Endothelial cell of umbilical vein (primary cell): ENCODE results near the gene LGALS14. TPM values are rescaled to one million over a fixed set of nuclear protein-coding genes. Genes with fewer than 3 reads are reported as not detected.

Source experiments
- BruUV-seq: library from RNA; stranded (reverse); fragments of 400-500 nt; replicated peaks from 2 replicates; lab custom pipeline; 2021; lab: Mats Ljungman, UMichigan
- CTCF ChIA-PET: fragments of 300-600, 350-600 bp; sonication (Branson Sonifier 250); formaldehyde crosslinking; loops from one replicate; lab custom pipeline; 2021; ENCODE audit warnings: antibody characterized with exemption, inconsistent platforms; lab: Charles Lee
- POLR2A ChIA-PET: fragments of 300-600, 350-600 bp; sonication (Branson Sonifier 250); formaldehyde crosslinking; loops from one replicate; lab custom pipeline; 2021; ENCODE audit warnings: antibody characterized with exemption, inconsistent platforms; lab: Charles Lee
- DNase-seq: peaks from one replicate; pipeline ENCODE4 v3.0.0-alpha.2; 2011; ENCODE audit warnings: low read depth, low spot score
- FAIRE-seq: peaks from 2 replicates; lab custom pipeline; 2011; peaks lifted over from hg19 to GRCh38; lab: Jason Lieb, UNC
- H2AFZ ChIP-seq: 2 replicates; pipeline ENCODE4 v1.6.0; 2012; ENCODE audit warnings: low read depth, low read length, control low read depth, inconsistent platforms
- H3K27ac ChIP-seq: 2 replicates; pipeline ENCODE4 v1.5.1; 2011; ENCODE audit warnings: low read depth, mild to moderate bottlenecking, control low read depth, low read length, moderate library complexity; ENCODE audit not compliant: insufficient read depth
- H3K27me3 ChIP-seq, 2 experiments: 2 replicates each; pipeline versions ENCODE4 v1.6.0 to v1.6.1; 2011; ENCODE audit warnings: low read length in 2 of 2, mixed read lengths in 1 of 2; ENCODE audit not compliant: control insufficient read depth in 2 of 2, insufficient read depth in 2 of 2
- H3K36me3 ChIP-seq, 2 experiments: 2 replicates in 1 of 2; 3 replicates in 1 of 2; pipeline ENCODE4 v1.5.1; 2011; ENCODE audit warnings: low read length in 2 of 2, mild to moderate bottlenecking in 1 of 2, moderate library complexity in 1 of 2; ENCODE audit not compliant: control insufficient read depth in 2 of 2, insufficient read depth in 2 of 2; ENCODE audit errors: extremely low read depth in 1 of 2
- H3K4me1 ChIP-seq: 3 replicates; pipeline ENCODE4 v1.5.1; 2011; ENCODE audit warnings: mild to moderate bottlenecking, low read length; ENCODE audit not compliant: control insufficient read depth, insufficient read depth; ENCODE audit errors: extremely low read depth
- H3K4me2 ChIP-seq: 2 replicates; pipeline ENCODE4 v1.6.1; 2011; ENCODE audit warnings: low read length, control low read depth, mixed read lengths; ENCODE audit not compliant: insufficient read depth
- H3K4me3 ChIP-seq, 3 experiments: fragments of 200-600 bp in 1 of 3; sonication (generic), shearing (Covaris generic) in 1 of 3; replicated peaks in 1 of 3; 2 replicates each; pipeline ENCODE4 v1.5.1; 2011 to 2016; ENCODE audit warnings: control low read depth in 3 of 3, low read length in 3 of 3, mild to moderate bottlenecking in 2 of 3, inconsistent platforms in 1 of 3, low read depth in 1 of 3, moderate library complexity in 1 of 3; ENCODE audit not compliant: insufficient read depth in 1 of 3
- H3K79me2 ChIP-seq: 2 replicates; pipeline ENCODE4 v1.6.0; 2012; ENCODE audit warnings: low read length, inconsistent platforms; ENCODE audit not compliant: control insufficient read depth, insufficient read depth
- H3K9ac ChIP-seq: replicated peaks from 2 replicates; pipeline ENCODE3; 2011; ENCODE audit warnings: low read length, control low read depth; ENCODE audit not compliant: insufficient read depth; ENCODE audit errors: extremely low read depth
- H3K9me1 ChIP-seq: replicated peaks from 3 replicates; pipeline ENCODE4 v1.6.0; 2011; ENCODE audit warnings: mild to moderate bottlenecking, low read length; ENCODE audit not compliant: control insufficient read depth, insufficient read depth; ENCODE audit errors: extremely low read depth
- H3K9me3 ChIP-seq: replicated peaks from 2 replicates; pipeline ENCODE4 v1.5.1; 2012; ENCODE audit warnings: low read length, inconsistent platforms; ENCODE audit not compliant: control insufficient read depth, insufficient read depth
- H4K20me1 ChIP-seq: replicated peaks from 2 replicates; pipeline ENCODE3; 2011; ENCODE audit warnings: mild to moderate bottlenecking, low read length; ENCODE audit not compliant: control insufficient read depth, insufficient read depth; ENCODE audit errors: extremely low read depth
- CTCF ChIP-seq, 2 donors: IDR thresholded peaks; 1 replicate in 1 of 2; 2 replicates in 1 of 2; pipeline ENCODE4 v1.5.1; 2011; ENCODE audit warnings: low read length in 2 of 2, mild to moderate bottlenecking in 2 of 2, moderate library complexity in 2 of 2, control low read depth in 1 of 2, inconsistent platforms in 1 of 2, low read depth in 1 of 2; ENCODE audit not compliant: insufficient read depth in 1 of 2; ENCODE audit errors: extremely low read depth in 1 of 2
- EZH2 ChIP-seq: IDR thresholded peaks from 2 replicates; pipeline ENCODE4 v1.6.1; 2012; ENCODE audit warnings: borderline replicate concordance, low read depth, mild to moderate bottlenecking, moderate library complexity, low read length, inconsistent platforms; ENCODE audit not compliant: severe bottlenecking
- FOS ChIP-seq: IDR thresholded peaks from 2 replicates; pipeline ENCODE4 v1.6.1; 2011; ENCODE audit warnings: mild to moderate bottlenecking, low read length, moderate library complexity, borderline replicate concordance; ENCODE audit not compliant: insufficient read depth
- GATA2 ChIP-seq: IDR thresholded peaks from 2 replicates; pipeline ENCODE4 v1.7.0; 2011; ENCODE audit warnings: low read depth, mild to moderate bottlenecking, moderate library complexity, mixed read lengths, low read length; ENCODE audit not compliant: insufficient read length, insufficient read depth
- JUN ChIP-seq: IDR thresholded peaks from 2 replicates; pipeline ENCODE4 v1.6.1; 2011; ENCODE audit warnings: borderline replicate concordance, low read depth; ENCODE audit not compliant: insufficient read length, insufficient read depth
- MAX ChIP-seq: IDR thresholded peaks from 2 replicates; pipeline ENCODE4 v1.6.1; 2011; ENCODE audit not compliant: insufficient read depth, insufficient read length
- MYC ChIP-seq: IDR thresholded peaks from one replicate; pipeline ENCODE4 v1.6.1; 2011; ENCODE audit warnings: mild to moderate bottlenecking, low read depth, low read length
- POLR2A ChIP-seq: IDR thresholded peaks from 2 replicates; pipeline ENCODE4 v1.6.1; 2012; ENCODE audit warnings: low read depth, mild to moderate bottlenecking, control low read depth, low read length
- POLR2AphosphoS5 ChIP-seq: IDR thresholded peaks from 2 replicates; pipeline ENCODE4 v1.6.1; 2012; ENCODE audit warnings: low read depth, mild to moderate bottlenecking, control low read depth, low read length, moderate library complexity; ENCODE audit not compliant: insufficient read depth
- dilution Hi-C: fragments of 300-500 bp; cut with MboI; formaldehyde crosslinking; loops from one replicate; pipeline ENCODE4 v1.15.0; 2019; ENCODE audit warnings: low sequenced_read_pairs; ENCODE audit not compliant: extremely low pct_ligation_motif_present
- intact Hi-C: fragments of 100-400 bp; cut with micrococcal nuclease; formaldehyde crosslinking; loops from one replicate; pipeline ENCODE4 v1.10.0; 2022
- polyA plus RNA-seq, 4 experiments: library from polyadenylated mRNA; depleted of rRNA in 3 of 4; stranded (reverse) in 3 of 4; unstranded in 1 of 4; fragments of >200 nt; gene quantifications; 2 replicates each; pipeline versions ENCODE4 v1.2.1 to v1.2.3, GENCODE V29; 2011 to 2012; ENCODE audit warnings: missing spikeins in 1 of 4
- total RNA-seq: library from RNA; stranded (reverse); gene quantifications from 2 replicates; pipeline ENCODE4 v1.2.3, GENCODE V29; 2021

The LGALS14 gene
- total and polyA plus RNA-seq, 2 donors (not counting 3 experiments of a cell fraction or from before 2014, with no cell fraction given), result not detected

GRCh38 chr19:39752390-39752789 lies 48.1 kb downstream of the LGALS14 start:
- no TSS peak for BruUV-seq
- ChIA-PET POLR2A (no interaction called here), CTCF (no interaction called here)
- no peak for FAIRE-seq
- no peaks in the 10 kb centered on the region for H3K9me3 ChIP-seq
- H3K79me2 ChIP-seq, result no peaks in the 10 kb centered on the region
- TF ChIP-seq CTCF (IDR thresholded peaks at IDR 0.05; ENCODE audit: extremely low read depth in 1 of 2, insufficient read depth in 1 of 2, low read depth in 1 of 2, low read length in 2 of 2), result no peak
- TF ChIP-seq POLR2A, result no peak
- TF ChIP-seq FOS, result no peak
- dilution Hi-C loops, result no loop called here
- H3K9ac ChIP-seq, result no peak overlapping the region
- H3K4me3 ChIP-seq, result no peak overlapping the region
- intact Hi-C loops, result no loop called here
- no peaks in the 10 kb centered on the region for H4K20me1 ChIP-seq
- no peak for DNase-seq
- no peaks in the 10 kb centered on the region for H3K36me3 ChIP-seq
- no peak overlapping the region for H3K27ac ChIP-seq
- H3K27me3 ChIP-seq, result peaks cover 2 to 6% of the 10 kb centered on the region in 2 experiments
- H3K9me1 ChIP-seq, result no peaks in the 10 kb centered on the region
- H3K4me1 ChIP-seq, result no peaks in the 10 kb centered on the region
- H3K4me2 ChIP-seq, result no peak overlapping the region
- no peak overlapping the region for H2AFZ ChIP-seq

GRCh38 chr19:39752795-39753194 lies 48.5 kb downstream of the LGALS14 start:
- no peak for TF ChIP-seq MAX
- TF ChIP-seq FOS, result no peak
- TF ChIP-seq POLR2AphosphoS5, result no peak
- TF ChIP-seq MYC, result no peak
- no peak for TF ChIP-seq CTCF (IDR thresholded peaks at IDR 0.05; ENCODE audit: extremely low read depth in 1 of 2, insufficient read depth in 1 of 2, low read depth in 1 of 2, low read length in 2 of 2)
- no peak for TF ChIP-seq JUN
- TF ChIP-seq POLR2A, result no peak
- TF ChIP-seq EZH2, result no peak
- TF ChIP-seq GATA2, result no peak
- H3K79me2 ChIP-seq, result no peaks in the 10 kb centered on the region
- ChIA-PET POLR2A (no interaction called here), CTCF (no interaction called here)
- DNase-seq (no peak), FAIRE-seq (no peak)
- H3K27ac ChIP-seq, result no peak overlapping the region
- H3K4me1 ChIP-seq, result no peaks in the 10 kb centered on the region
- intact Hi-C loops, result no loop called here
- no peaks in the 10 kb centered on the region for H4K20me1 ChIP-seq
- peaks cover 2 to 6% of the 10 kb centered on the region in 2 experiments for H3K27me3 ChIP-seq
- no peaks in the 10 kb centered on the region for H3K9me3 ChIP-seq
- H3K4me3 ChIP-seq, result no peak overlapping the region
- H2AFZ ChIP-seq, result no peak overlapping the region
- no peaks in the 10 kb centered on the region for H3K36me3 ChIP-seq
- H3K4me2 ChIP-seq, result no peak overlapping the region
- no peaks in the 10 kb centered on the region for H3K9me1 ChIP-seq
- dilution Hi-C loops, result no loop called here
- no TSS peak for BruUV-seq
- H3K9ac ChIP-seq, result no peak overlapping the region
